OCI-LY7 (cell line): ENCODE results near the gene ZNF609. TPM values are rescaled to one million over a fixed set of nuclear protein-coding genes. Genes with fewer than 3 reads are reported as not detected.

ENCODE experiments used
- BruUV-seq: library from RNA; stranded (reverse); fragments of 400-500 nt; replicated peaks from 2 replicates; lab custom pipeline; 2021; lab: Mats Ljungman, UMichigan
- CTCF ChIA-PET: fragments of 300-600 bp; sonication (Branson Sonifier 250); formaldehyde crosslinking; loops from one replicate; lab custom pipeline; 2022; ENCODE audit warnings: antibody characterized with exemption; ENCODE audit not compliant: unreplicated experiment; lab: Charles Lee
- POLR2A ChIA-PET: fragments of 300-600 bp; sonication (Branson Sonifier 250); formaldehyde crosslinking; loops from one replicate; lab custom pipeline; 2022; ENCODE audit warnings: antibody characterized with exemption; lab: Charles Lee
- DNase-seq: peaks from one replicate; pipeline ENCODE4 v3.0.0-alpha.2; 2015; ENCODE audit warnings: low spot score
- H2AFZ ChIP-seq: fragments of 200-600 bp; sonication (generic), shearing (Covaris generic); 2 replicates; pipeline ENCODE4 v1.6.1; 2014; ENCODE audit warnings: mild to moderate bottlenecking, antibody characterized with exemption, low read length, moderate library complexity
- H3K27ac ChIP-seq: fragments of 200-600 bp; sonication (generic); 2 replicates; pipeline ENCODE4 v1.5.1; 2014; ENCODE audit warnings: mixed run types, low read depth, mild to moderate bottlenecking, moderate library complexity, low read length, inconsistent platforms; ENCODE audit not compliant: poor library complexity, severe bottlenecking
- H3K36me3 ChIP-seq: fragments of 200-600 bp; sonication (generic); 2 replicates; pipeline ENCODE4 v1.6.1; 2014; ENCODE audit warnings: mild to moderate bottlenecking, antibody characterized with exemption, low read length, moderate library complexity, mixed read lengths; ENCODE audit not compliant: insufficient read depth
- H3K4me1 ChIP-seq: fragments of 200-600 bp; sonication (generic); 2 replicates; pipeline ENCODE4 v1.5.1; 2014; ENCODE audit warnings: mild to moderate bottlenecking, low read length; ENCODE audit not compliant: insufficient read depth, poor library complexity, severe bottlenecking
- H3K4me2 ChIP-seq: fragments of 200-600 bp; sonication (generic); 2 replicates; pipeline ENCODE4 v1.6.1; 2014; ENCODE audit warnings: mild to moderate bottlenecking, low read length
- H3K4me3 ChIP-seq: fragments of 200-600 bp; sonication (generic); 2 replicates; pipeline ENCODE4 v1.5.1; 2014; ENCODE audit warnings: mild to moderate bottlenecking, low read depth, low read length; ENCODE audit not compliant: poor library complexity, severe bottlenecking
- H3K79me2 ChIP-seq: fragments of 200-600 bp; sonication (generic); 2 replicates; pipeline ENCODE4 v1.6.1; 2016; ENCODE audit warnings: low read depth, mild to moderate bottlenecking, low read length, moderate library complexity, mixed read lengths; ENCODE audit not compliant: insufficient read depth
- H3K9me2 ChIP-seq: fragments of 200-600 bp; sonication (generic); 2 replicates; pipeline ENCODE4 v1.6.1; 2016; ENCODE audit warnings: mild to moderate bottlenecking, low read length, mixed read lengths; ENCODE audit not compliant: insufficient read depth
- H3K9me3 ChIP-seq: fragments of 200-600 bp; sonication (generic); 2 replicates; pipeline ENCODE4 v1.6.1; 2014; ENCODE audit warnings: mild to moderate bottlenecking, mixed run types, low read length, mixed read lengths
- H4K20me1 ChIP-seq: fragments of 200-600 bp; sonication (generic); 2 replicates; pipeline ENCODE4 v1.6.1; 2014; ENCODE audit warnings: mild to moderate bottlenecking, antibody characterized with exemption, low read length, moderate library complexity, mixed read lengths; ENCODE audit not compliant: insufficient read depth
- EZH2phosphoT487 ChIP-seq: fragments of 200-600 bp; sonication (generic); IDR thresholded peaks from 2 replicates; pipeline ENCODE4 v1.6.1; 2018; ENCODE audit warnings: low read depth, borderline replicate concordance, mild to moderate bottlenecking, mixed run types, antibody characterized with exemption, low read length, moderate library complexity, mixed read lengths
- intact Hi-C: fragments of 100-400 bp; cut with micrococcal nuclease; formaldehyde crosslinking; loops from one replicate; pipeline ENCODE4 v1.10.0; 2022; ENCODE audit not compliant: unreplicated experiment
- small RNA-seq: library from RNA; depleted of rRNA; stranded (forward); fragments of <200 nt; gene quantifications from one replicate; pipeline ENCODE3, GENCODE V24; 2014
- total RNA-seq, 2 experiments: library from RNA; depleted of rRNA in 1 of 2; stranded (reverse); fragments of >200 nt in 1 of 2; shearing (Covaris generic) in 1 of 2; gene quantifications; 2 replicates each; pipeline ENCODE4 v1.2.3, GENCODE V29; 2014 to 2022
- TF ChIP-seq, protein P1 (sequence below): fragments of 200-600 bp; sonication (generic); conservative IDR thresholded peaks from 2 replicates; pipeline ENCODE4 v1.5.1; 2014; ENCODE audit warnings: mild to moderate bottlenecking, antibody characterized with exemption, low read length, moderate library complexity, mixed read lengths

ZNF609 gene
- total RNA-seq, 2 experiments from 2014 or later = 17.2 to 35.1 TPM

GRCh38 chr15:64731805-64732151 lies 271.4 kb downstream of the ZNF609 start:
- DNase-seq = no peak
- H3K36me3 ChIP-seq = no peaks in the 10 kb centered on the region
- no peaks in the 10 kb centered on the region for H3K9me3 ChIP-seq
- H3K4me3 ChIP-seq = no peak overlapping the region
- intact Hi-C loops = loop anchor here (1.0 to 5.0 kb wide), 3 partner anchors 79 to 296 kb away; partner anchors contain the start of gene MTFMT
- no peak overlapping the region for H3K4me2 ChIP-seq
- H4K20me1 ChIP-seq = no peaks in the 10 kb centered on the region
- H2AFZ ChIP-seq = no peak overlapping the region
- TF ChIP-seq EZH2phosphoT487 = no peak
- TF ChIP-seq, protein P1, sequence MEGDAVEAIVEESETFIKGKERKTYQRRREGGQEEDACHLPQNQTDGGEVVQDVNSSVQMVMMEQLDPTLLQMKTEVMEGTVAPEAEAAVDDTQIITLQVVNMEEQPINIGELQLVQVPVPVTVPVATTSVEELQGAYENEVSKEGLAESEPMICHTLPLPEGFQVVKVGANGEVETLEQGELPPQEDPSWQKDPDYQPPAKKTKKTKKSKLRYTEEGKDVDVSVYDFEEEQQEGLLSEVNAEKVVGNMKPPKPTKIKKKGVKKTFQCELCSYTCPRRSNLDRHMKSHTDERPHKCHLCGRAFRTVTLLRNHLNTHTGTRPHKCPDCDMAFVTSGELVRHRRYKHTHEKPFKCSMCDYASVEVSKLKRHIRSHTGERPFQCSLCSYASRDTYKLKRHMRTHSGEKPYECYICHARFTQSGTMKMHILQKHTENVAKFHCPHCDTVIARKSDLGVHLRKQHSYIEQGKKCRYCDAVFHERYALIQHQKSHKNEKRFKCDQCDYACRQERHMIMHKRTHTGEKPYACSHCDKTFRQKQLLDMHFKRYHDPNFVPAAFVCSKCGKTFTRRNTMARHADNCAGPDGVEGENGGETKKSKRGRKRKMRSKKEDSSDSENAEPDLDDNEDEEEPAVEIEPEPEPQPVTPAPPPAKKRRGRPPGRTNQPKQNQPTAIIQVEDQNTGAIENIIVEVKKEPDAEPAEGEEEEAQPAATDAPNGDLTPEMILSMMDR = no peak
- no peaks in the 10 kb centered on the region for H3K4me1 ChIP-seq
- H3K9me2 ChIP-seq = no peaks in the 10 kb centered on the region
- CTCF ChIA-PET = interaction anchor here (0.6 to 1.0 kb wide), 2 partner anchors 77 to 320 kb away, joined by 3 read pairs; no protein-coding TSS in a partner anchor
- no TSS peak for BruUV-seq
- H3K79me2 ChIP-seq = no peaks in the 10 kb centered on the region
- POLR2A ChIA-PET = interaction anchor here (0.5 kb wide), 1 partner anchor 97 kb away, joined by 3 read pairs; no protein-coding TSS in a partner anchor
- H3K27ac ChIP-seq = no peak overlapping the region

DNA sequence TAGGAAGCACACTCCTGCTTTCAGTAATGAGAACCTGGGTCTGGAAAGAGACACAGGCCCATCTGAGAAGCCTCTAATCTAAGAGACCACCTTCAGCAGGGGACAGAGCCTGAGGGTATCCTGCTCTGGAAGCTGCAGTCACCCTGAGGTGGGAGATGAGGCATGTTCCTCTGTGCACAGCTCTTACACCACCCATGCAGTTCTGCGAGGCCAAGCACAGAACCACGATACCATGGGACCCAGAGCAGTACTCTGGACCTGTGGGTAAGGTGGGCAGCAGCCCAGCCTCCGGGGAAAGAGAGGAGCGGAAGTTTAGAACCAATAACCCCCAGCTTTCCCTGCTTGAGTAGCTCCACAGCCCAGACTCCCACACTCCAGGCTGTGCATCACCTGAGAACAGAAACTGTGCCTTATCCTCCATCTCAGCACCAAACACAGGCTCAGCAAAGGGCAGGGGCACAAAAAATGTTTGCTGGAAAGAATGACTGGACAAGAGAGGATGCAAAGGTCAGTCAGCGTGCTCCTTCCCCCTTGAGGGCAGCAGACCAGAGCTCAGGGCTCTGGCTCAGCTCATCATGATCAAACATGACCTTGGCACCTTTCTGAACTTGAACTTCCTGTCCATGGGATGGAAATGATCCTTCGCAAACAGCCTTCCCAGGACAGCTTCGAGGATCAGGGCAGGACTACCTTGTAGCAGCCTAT lies 271.9 kb downstream of the ZNF609 start:
- intact Hi-C loops = loop anchor here (5.0 kb wide), 1 partner anchor 295 kb away; the partner anchor contains the start of gene MTFMT
- POLR2A ChIA-PET = interaction anchor here (0.5 kb wide), 2 partner anchors 23 to 98 kb away, joined by 3 read pairs; no protein-coding TSS in a partner anchor
- Histone ChIP-seq H2AFZ (no peak overlapping the region), H3K4me3 (no peak overlapping the region), H3K9me3 (no peaks in the 10 kb centered on the region), H3K79me2 (no peaks in the 10 kb centered on the region), H3K36me3 (no peaks in the 10 kb centered on the region), H3K4me1 (no peaks in the 10 kb centered on the region), H3K27ac (no peak overlapping the region), H3K4me2 (no peak overlapping the region), H3K9me2 (no peaks in the 10 kb centered on the region), H4K20me1 (no peaks in the 10 kb centered on the region)
- no peak for TF ChIP-seq EZH2phosphoT487
- TF ChIP-seq, protein P1 = no peak
- CTCF ChIA-PET = interaction anchor here (0.5 to 1.1 kb wide), 4 partner anchors 77 to 320 kb away, joined by 3 read pairs; no protein-coding TSS in a partner anchor
- DNase-seq = no peak
- no TSS peak for BruUV-seq

Small RNA genes lying within 50 kb of the gene (small RNA-seq; reads per million reads assigned to genes)
- gene AC100830.2 = not detected
- gene RF00019 = not detected
- gene RNU6-549P = not detected

Other genes with a start within 250 kb of the ZNF609 start
- 8.8 and 11.6 TPM in 2 replicates for gene CSNK1G1, start 104.4 kb upstream of the ZNF609 start, total RNA-seq (2014; rRNA removed; shearing (Covaris generic))
- gene CSNK1G1, start 104.4 kb upstream of the ZNF609 start, total RNA-seq (2022) = 14.1 and 16.7 TPM in 2 replicates
- 49.3 TPM in 2 replicates for gene PCLAF, start 79.1 kb upstream of the ZNF609 start, total RNA-seq (2014; rRNA removed; shearing (Covaris generic))
- gene PCLAF, start 79.1 kb upstream of the ZNF609 start, total RNA-seq (2022) = 99.5 and 100 TPM in 2 replicates
- gene TRIP4, start 72.7 kb upstream of the ZNF609 start, total RNA-seq (2014; rRNA removed; shearing (Covaris generic)) = 9.3 TPM in 2 replicates
- 20.5 and 21.0 TPM in 2 replicates for gene TRIP4, start 72.7 kb upstream of the ZNF609 start, total RNA-seq (2022)